T-helper 2 cell treated with Interferon-gamma antibody and Interleukin-4, amounts not matched to agents 100 ng/mL and 5 ng/mL, for 36 hours (primary cell): ENCODE data around the gene C5AR1. TPM values are rescaled to one million over a fixed set of nuclear protein-coding genes. Genes with fewer than 3 reads are reported as not detected.
"Not testable (repeated sequence)": the region's sequence is repeated elsewhere in the genome, so short reads cannot be mapped to it uniquely, and the experiment has no call there.

Source experiments
- intact Hi-C: fragments of 100-400 bp; cut with micrococcal nuclease; formaldehyde crosslinking; loops from one replicate; pipeline ENCODE4 v1.15.1; 2023
- total RNA-seq: library from RNA; stranded (reverse); gene quantifications from 2 replicates; pipeline ENCODE4 v1.2.3, GENCODE V29; 2022

The C5AR1 gene
- total RNA-seq, result 1.4 and 1.7 TPM in 2 replicates

GRCh38 chr19:47309608-47310007 is at the start of gene C5AR1:
C5AR1 (plus strand) TSS chr19:47309861; CDS start chr19:47309896, 35 bp downstream.
- intact Hi-C loops, result no loop called here

- intact Hi-C loops, result no loop called here
These were observed 49.2 kb upstream of the C5AR1 start for GRCh38 chr19:47260476-47260875.

DNA sequence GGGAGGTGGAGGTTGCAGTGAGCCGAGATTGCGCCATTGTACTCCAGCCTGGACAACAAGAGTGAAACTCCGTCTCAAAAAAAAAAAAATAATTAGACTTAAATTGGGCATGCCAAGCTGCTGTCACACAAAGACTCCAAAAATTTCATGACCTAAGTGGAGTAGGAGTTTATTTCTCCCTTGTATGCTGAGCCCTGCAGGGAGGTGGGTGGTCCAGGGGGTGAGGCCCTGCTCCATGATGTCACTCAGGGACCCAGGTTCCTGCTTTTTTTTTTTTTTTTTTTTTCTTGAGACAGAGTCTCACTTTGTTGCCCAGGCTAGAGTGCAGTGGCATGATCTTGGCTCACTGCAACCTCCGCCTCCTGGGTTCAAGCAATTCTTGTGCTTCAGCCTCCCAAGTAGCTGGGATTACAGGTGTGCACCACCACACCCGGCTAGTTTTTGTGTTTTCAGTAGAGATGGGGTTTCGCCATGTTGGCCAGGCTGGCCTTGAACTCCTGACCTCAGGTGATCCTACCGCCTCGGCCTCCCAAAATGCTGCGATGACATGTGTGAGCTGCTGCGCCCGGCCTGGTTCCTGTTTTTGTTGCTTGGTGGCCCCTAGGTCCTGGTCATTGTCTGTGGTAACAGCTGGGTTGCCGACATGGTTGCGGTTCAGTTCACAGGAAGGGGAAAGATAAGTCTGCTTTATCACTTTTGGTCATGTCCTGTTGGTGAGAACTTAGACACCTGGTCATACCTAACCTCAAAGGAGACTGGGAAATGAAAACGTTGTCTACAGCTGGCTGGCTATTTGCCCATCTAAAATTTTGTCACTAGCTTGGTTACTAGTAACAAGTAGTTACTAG is 47.5 kb upstream of the C5AR1 start:
- intact Hi-C loops, result not testable (repeated sequence)

DNA sequence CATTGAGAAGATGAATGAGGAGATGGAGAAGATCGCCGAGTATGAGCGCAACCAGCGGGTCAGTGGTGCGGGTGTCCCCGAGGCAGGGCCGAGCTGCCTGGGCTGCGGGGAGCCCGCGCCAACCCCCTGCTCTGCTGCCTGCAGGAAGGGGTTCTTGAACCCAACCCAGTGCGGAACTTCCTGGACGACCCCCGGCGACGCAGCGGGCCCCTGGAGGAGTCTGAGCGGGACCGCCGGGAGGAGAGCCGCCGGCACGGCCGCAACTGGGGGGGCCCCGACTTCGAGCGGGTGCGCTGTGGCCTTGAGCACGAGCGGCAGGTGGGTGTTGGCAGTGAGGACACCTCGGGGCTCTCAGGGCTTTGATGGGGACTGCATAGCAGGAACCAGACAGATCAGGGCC is 45.0 kb upstream of the C5AR1 start:
- intact Hi-C loops, result no loop called here

DNA sequence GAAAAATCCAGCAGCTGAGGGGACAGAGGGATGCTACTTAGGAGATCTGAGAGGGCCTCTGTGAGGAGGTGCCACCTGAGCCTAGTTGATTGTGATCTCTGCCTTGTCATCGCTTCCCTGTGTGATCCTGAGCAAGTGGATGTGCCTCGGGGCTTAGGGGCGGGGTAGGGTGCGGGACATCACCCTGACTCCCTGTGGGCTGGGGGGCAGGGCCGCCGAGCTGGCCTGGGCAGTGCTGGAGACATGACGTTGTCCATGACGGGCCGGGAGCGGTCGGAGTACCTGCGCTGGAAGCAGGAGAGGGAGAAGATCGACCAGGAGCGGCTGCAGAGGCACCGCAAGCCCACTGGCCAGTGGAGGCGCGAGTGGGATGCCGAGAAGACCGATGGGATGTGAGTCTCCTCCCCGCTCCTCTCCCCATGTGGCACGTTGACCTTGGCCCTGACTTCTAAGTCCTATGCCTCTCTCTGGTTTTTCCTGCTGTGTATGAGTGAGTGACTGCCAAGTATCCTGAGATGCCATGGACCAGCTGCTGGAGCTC is 43.2 kb upstream of the C5AR1 start:
- intact Hi-C loops, result no loop called here

DNA sequence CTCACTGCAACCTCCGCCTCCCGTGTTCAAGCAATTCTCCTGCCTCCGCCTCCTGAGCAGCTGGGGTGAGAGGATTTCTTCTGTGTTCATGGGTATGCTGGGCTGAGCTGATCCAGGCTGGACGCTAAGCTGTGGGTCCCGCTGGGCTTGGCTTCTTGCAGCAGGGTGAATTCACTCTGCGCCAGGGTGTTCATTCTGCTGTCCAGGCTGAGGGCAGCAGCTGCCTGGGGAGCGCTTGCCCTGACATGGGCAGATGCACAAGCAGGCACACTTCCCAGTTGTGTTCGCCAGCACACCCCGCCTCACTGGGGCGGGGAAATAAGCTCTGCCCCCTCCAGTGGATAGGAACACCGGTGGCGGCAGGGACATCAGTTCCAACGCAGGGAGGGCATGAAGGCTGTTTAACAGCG is 42.3 kb upstream of the C5AR1 start:
- intact Hi-C loops, result no loop called here

- intact Hi-C loops, result no loop called here
These were observed 41.6 kb upstream of the C5AR1 start for GRCh38 chr19:47268028-47268427.

DNA sequence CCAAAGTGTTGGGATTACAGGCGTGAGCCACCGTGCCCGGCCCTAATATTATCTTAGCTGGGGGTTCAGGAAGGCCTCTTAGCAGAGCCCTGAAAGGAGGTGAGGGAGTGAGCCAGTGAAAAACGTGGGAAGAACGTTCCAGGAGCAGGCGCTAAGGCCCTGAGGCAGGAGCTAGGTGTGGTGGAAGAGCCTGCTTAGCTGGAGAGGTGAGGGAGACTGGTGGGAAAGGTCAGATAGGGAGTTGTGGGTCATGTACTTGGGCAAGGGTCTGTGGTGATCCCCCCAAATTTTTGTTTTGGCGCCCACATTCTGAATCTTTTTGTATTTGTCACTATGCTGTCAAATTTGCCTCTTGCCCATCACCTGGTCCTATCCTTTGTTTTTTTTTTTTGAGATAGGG is 40.1 kb upstream of the C5AR1 start:
- intact Hi-C loops, result no loop called here

DNA sequence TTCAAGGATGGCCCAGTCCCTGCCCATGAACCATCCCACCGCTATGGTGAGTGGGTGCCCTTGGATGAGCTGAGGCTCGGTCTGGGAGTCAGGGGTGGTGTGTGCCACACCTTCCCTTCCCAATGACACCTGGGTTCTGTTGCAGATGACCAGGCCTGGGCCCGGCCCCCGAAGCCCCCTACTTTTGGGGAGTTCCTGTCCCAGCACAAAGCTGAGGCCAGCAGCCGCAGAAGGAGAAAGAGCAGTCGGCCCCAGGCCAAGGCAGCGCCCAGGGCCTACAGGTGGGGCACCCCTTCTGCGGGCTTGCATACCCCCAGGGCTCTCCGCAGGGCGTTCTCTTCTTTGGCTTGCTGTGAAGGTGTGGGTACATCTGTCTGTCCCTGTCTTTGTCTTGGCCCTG is 39.3 kb upstream of the C5AR1 start:
- intact Hi-C loops, result no loop called here

DNA sequence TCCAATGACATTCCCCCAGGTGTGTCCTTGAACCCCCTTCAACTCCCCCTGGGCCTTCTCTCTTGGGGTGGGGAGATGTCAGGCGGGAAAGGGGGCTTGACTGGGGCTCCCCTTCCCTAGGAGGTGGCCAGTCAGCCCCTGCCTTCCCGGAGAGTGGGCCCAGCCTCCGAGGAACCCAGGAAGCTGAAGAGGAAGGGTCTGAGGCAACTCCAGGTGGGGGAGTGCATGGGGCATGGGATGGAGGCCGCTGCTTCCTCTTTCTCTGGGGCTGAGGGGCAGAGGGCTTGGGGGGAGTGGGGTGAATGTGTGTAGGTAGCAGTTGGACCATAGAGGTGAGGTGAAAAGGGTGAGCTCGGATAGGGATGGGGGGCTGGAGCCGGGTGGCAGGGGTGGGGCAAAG is 37.7 kb upstream of the C5AR1 start:
- intact Hi-C loops, result no loop called here

GRCh38 chr19:47272448-47273312 is 37.0 kb upstream of the C5AR1 start:
- intact Hi-C loops, result no loop called here

GRCh38 chr19:47273313-47274070 is 36.2 kb upstream of the C5AR1 start:
- intact Hi-C loops, result loop anchor here (1.0 kb wide), 2 partner anchors 16 to 76 kb away; partner anchors contain the start of gene DHX34

DNA sequence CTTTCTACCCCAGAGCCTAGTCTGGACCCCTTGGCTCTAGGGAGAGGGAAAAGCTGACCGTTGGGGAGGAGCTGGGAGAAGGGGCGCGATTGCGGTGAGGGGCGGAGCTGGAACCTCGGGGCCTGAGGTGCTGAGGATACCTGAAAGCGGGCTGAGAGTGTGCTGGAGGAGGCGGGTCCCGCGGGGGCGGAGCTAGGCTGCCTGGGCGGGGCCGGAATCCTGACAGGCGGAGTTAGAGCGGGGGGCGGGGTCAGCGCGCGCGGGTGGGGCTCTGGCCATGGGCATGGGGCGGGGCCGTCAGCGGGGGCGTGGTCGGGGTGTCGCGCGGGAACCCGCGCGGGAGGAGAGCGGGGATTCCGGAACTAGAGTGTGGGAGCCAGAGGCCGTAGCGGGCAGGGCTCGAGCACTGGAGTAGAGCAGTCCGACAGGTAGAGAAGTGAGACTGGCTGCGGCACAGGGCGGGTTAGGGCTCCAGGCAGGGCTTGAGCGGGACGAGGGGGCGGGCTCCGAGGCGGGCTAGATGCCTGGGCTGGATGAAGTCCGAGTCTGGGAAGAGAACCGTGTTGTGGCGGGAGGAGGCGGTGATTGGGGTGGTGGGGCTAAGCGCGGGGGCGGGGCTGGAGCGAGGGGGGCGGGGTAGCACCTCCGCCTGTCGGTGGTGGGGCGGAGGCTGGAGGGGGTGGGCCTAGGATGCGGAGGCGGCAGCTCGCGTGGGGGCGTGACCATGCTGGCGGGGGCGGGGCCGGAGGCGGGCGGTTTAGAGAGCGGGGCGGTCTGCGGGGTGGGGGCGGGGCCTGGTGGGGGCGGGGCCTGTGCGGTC is 35.4 kb upstream of the C5AR1 start, which contains the start of gene INAFM1:
INAFM1 (plus strand) TSS at position 815 of the 820 bp plus-strand sequence. CDS start 35 bp downstream, outside the sequence.
- intact Hi-C loops, result loop anchor here (1.0 kb wide), 2 partner anchors 17 to 75 kb away; partner anchors contain the start of gene DHX34

DNA sequence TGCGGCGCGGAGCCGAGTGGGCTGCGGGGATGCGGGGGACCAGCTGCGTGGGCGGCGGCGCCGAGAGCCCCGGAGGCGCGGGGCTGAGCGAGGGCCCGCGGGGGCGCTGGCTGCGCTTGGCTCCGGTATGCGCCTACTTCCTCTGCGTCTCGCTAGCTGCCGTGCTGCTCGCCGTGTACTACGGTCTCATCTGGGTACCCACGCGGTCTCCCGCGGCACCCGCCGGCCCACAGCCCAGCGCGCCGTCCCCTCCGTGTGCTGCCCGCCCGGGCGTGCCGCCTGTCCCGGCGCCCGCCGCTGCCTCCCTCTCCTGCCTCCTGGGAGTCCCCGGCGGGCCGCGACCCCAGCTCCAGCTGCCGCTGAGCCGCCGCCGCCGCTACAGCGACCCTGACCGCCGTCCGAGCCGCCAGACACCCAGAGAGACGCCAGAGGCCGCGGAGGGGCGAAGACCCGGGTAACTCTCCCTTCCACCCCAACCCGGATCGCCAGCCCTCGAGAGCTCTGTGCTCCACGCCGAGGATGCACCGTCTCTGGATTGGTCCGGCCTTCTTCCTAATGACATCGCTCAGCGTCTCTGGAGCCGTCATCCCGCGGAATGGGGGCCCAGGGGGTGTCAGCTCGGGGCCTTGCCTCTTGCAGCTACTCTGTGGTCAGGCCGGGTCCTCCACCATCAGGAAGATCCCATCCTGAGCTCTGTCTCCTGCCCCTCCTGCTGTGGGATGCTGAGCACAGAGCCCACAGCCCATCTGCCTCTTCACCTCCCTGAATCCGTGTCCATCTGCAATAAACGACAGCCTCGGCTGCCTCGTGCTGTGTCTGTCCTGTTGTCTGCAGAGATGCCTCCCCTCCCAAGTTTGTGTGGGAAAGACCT is 34.5 kb upstream of the C5AR1 start:
- intact Hi-C loops, result loop anchor here (1.0 kb wide), 2 partner anchors 18 to 74 kb away; partner anchors contain the start of gene DHX34

DNA sequence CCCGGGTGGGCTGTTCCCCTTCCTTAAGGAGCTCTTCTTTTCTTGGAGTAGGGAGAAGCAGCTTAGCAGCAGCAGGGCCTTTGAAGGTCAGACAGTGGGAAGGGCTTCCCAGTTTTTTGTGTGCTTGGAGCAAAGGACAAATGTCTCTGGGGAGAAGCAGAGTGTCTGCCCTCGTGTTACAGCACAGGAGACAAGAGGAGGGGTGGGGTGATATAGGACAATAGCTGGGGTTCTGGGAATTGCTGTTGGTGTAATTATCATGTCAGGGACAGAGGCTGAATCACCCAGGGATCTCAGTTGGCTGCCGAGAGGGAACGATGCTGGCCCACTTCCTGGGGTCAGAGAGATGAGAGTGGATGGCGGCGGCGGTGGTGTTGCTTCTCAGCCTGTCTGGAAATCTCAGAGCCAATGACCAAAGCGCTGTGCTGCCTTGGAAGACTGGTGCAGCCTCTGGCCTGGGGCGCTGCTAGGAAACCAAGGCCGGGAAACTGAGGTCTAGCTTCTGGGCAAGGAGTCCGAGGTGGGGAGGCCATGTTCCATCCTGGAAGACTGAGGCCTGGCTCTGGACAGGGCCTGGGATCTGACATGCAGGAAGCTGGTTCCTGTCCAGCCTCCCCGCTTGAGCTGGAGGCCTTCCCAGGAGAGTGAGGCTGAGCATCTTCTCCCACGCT is 33.7 kb upstream of the C5AR1 start:
- intact Hi-C loops, result no loop called here

GRCh38 chr19:47276513-47276912 is 33.1 kb upstream of the C5AR1 start:
- intact Hi-C loops, result not testable (repeated sequence)

DNA sequence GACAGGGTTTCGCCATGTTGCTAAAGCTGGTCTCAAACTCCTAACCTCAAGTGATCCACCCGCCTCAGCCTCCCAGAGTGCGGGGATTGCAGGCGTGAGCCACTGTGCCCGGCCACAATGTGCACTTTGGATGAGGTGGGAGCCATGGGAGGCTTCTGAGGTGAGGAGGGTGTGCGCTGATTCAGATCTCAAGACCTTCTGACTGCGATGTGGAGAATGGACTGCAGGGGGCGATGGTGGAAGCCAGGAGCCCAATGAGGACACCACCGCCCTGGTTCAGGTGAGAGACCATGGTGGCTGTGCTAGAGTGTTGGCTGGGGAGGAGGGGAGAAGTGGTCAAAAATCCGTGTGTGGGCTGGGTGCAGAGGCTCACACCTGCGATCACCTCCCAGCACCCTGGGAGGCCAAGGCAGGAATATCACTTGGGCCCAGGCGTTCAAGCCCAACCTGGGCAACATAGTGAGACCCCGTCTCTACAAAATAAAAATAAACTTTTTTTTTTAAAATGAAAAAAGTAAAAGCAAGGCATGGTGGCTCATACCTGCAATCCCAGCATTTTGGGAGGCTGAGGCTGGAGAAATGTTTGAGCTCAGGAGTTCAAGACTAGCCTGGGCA is 29.4 kb upstream of the C5AR1 start:
- intact Hi-C loops, result no loop called here
